ENCODE results near the gene MRPS18A. TPM values are rescaled to one million over a fixed set of nuclear protein-coding genes. Genes with fewer than 3 reads are reported as not detected.

The MRPS18A gene
- total and polyA plus RNA-seq, 9 of the 15 experiments (the other 6 are each of a cell fraction or from before 2014, with no cell fraction given) = 87.5 to 243 (median 125) TPM

DNA sequence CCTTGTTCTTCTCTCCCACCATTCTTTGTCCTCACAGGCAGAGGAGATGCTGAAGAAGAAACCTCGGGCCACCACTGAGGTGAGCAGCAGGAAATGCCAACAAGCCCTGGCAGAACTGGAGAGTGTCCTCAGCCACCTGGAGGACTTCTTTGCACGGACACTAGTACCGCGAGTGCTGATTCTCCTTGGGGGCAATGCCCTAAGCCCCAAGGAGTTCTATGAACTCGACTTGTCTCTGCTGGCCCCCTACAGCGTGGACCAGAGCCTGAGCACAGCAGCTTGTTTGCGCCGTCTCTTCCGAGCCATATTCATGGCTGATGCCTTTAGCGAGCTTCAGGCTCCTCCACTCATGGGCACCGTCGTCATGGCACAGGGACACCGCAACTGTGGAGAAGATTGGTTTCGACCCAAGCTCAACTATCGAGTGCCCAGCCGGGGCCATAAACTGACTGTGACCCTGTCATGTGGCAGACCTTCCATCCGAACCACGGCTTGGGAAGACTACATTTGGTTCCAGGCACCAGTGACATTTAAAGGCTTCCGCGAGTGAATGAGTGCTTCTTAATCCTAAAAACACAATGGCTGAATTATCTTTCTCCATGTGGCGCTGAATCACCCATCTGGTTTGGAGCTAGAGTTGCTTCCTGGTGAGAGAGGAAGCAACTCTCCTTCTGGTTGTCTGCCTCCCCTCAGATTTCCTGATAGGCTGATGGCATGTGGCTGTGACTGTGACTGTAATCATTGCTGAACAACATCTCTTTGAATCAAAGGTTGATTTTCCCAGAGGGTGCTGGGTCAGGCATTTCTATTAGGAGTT lies 47.4 kb downstream of the MRPS18A start (continued):
- TF ChIP-seq TFAM (CRISPR knock-in tag; conservative IDR thresholded peaks at IDR 0.05) = no peak
- TF ChIP-seq CTBP1 (IDR thresholded peaks at IDR 0.05; ENCODE audit: borderline replicate concordance) = peak; percentile 27; the same call in 1 of the 2 replicates
- TF ChIP-seq, protein P1, sequence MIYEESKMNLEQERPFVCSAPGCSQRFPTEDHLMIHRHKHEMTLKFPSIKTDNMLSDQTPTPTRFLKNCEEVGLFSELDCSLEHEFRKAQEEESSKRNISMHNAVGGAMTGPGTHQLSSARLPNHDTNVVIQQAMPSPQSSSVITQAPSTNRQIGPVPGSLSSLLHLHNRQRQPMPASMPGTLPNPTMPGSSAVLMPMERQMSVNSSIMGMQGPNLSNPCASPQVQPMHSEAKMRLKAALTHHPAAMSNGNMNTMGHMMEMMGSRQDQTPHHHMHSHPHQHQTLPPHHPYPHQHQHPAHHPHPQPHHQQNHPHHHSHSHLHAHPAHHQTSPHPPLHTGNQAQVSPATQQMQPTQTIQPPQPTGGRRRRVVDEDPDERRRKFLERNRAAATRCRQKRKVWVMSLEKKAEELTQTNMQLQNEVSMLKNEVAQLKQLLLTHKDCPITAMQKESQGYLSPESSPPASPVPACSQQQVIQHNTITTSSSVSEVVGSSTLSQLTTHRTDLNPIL (CRISPR knock-in tag; IDR thresholded peaks at IDR 0.05) = no peak
- TF ChIP-seq RNF2 (IDR thresholded peaks at IDR 0.05) = peak; percentile 57; the same call in 1 of the 2 replicates
- TF ChIP-seq, protein P2, sequence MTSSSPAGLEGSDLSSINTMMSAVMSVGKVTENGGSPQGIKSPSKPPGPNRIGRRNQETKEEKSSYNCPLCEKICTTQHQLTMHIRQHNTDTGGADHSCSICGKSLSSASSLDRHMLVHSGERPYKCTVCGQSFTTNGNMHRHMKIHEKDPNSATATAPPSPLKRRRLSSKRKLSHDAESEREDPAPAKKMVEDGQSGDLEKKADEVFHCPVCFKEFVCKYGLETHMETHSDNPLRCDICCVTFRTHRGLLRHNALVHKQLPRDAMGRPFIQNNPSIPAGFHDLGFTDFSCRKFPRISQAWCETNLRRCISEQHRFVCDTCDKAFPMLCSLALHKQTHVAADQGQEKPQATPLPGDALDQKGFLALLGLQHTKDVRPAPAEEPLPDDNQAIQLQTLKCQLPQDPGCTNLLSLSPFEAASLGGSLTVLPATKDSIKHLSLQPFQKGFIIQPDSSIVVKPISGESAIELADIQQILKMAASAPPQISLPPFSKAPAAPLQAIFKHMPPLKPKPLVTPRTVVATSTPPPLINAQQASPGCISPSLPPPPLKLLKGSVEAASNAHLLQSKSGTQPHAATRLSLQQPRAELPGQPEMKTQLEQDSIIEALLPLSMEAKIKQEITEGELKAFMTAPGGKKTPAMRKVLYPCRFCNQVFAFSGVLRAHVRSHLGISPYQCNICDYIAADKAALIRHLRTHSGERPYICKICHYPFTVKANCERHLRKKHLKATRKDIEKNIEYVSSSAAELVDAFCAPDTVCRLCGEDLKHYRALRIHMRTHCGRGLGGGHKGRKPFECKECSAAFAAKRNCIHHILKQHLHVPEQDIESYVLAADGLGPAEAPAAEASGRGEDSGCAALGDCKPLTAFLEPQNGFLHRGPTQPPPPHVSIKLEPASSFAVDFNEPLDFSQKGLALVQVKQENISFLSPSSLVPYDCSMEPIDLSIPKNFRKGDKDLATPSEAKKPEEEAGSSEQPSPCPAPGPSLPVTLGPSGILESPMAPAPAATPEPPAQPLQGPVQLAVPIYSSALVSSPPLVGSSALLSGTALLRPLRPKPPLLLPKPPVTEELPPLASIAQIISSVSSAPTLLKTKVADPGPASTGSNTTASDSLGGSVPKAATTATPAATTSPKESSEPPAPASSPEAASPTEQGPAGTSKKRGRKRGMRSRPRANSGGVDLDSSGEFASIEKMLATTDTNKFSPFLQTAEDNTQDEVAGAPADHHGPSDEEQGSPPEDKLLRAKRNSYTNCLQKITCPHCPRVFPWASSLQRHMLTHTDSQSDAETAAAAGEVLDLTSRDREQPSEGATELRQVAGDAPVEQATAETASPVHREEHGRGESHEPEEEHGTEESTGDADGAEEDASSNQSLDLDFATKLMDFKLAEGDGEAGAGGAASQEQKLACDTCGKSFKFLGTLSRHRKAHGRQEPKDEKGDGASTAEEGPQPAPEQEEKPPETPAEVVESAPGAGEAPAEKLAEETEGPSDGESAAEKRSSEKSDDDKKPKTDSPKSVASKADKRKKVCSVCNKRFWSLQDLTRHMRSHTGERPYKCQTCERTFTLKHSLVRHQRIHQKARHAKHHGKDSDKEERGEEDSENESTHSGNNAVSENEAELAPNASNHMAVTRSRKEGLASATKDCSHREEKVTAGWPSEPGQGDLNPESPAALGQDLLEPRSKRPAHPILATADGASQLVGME (CRISPR knock-in tag; IDR thresholded peaks at IDR 0.05) = no peak
- TF ChIP-seq, protein P3, sequence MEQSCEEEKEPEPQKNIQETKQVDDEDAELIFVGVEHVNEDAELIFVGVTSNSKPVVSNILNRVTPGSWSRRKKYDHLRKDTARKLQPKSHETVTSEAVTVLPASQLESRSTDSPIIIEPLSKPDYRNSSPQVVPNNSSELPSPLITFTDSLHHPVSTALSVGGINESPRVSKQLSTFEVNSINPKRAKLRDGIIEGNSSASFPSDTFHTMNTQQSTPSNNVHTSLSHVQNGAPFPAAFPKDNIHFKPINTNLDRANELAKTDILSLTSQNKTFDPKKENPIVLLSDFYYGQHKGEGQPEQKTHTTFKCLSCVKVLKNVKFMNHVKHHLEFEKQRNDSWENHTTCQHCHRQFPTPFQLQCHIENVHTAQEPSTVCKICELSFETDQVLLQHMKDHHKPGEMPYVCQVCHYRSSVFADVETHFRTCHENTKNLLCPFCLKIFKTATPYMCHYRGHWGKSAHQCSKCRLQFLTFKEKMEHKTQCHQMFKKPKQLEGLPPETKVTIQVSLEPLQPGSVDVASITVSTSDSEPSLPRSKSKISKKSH (CRISPR knock-in tag; IDR thresholded peaks at IDR 0.05) = no peak
- no peak for TF ChIP-seq IRF2 (CRISPR knock-in tag; IDR thresholded peaks at IDR 0.05)
- TF ChIP-seq RBBP5 (IDR thresholded peaks at IDR 0.05; ENCODE audit: borderline replicate concordance, insufficient read depth, low read length, poor library complexity, severe bottlenecking) = peak; percentile 67
- TF ChIP-seq ZNF354B (CRISPR knock-in tag; IDR thresholded peaks at IDR 0.05) = no peak
- 0 out of 2 replicates have a peak, but pooled peaks have one; percentile 52 for TF ChIP-seq GABPB1 (CRISPR knock-in tag; IDR thresholded peaks at IDR 0.05)
- TF ChIP-seq, protein P4, sequence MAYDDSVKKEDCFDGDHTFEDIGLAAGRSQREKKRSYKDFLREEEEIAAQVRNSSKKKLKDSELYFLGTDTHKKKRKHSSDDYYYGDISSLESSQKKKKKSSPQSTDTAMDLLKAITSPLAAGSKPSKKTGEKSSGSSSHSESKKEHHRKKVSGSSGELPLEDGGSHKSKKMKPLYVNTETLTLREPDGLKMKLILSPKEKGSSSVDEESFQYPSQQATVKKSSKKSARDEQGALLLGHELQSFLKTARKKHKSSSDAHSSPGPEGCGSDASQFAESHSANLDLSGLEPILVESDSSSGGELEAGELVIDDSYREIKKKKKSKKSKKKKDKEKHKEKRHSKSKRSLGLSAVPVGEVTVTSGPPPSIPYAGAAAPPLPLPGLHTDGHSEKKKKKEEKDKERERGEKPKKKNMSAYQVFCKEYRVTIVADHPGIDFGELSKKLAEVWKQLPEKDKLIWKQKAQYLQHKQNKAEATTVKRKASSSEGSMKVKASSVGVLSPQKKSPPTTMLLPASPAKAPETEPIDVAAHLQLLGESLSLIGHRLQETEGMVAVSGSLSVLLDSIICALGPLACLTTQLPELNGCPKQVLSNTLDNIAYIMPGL (CRISPR knock-in tag; IDR thresholded peaks at IDR 0.05) = no peak
- TF ChIP-seq, protein P5, sequence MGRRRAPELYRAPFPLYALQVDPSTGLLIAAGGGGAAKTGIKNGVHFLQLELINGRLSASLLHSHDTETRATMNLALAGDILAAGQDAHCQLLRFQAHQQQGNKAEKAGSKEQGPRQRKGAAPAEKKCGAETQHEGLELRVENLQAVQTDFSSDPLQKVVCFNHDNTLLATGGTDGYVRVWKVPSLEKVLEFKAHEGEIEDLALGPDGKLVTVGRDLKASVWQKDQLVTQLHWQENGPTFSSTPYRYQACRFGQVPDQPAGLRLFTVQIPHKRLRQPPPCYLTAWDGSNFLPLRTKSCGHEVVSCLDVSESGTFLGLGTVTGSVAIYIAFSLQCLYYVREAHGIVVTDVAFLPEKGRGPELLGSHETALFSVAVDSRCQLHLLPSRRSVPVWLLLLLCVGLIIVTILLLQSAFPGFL (CRISPR knock-in tag; IDR thresholded peaks at IDR 0.05) = no peak
- TF ChIP-seq, protein P6, sequence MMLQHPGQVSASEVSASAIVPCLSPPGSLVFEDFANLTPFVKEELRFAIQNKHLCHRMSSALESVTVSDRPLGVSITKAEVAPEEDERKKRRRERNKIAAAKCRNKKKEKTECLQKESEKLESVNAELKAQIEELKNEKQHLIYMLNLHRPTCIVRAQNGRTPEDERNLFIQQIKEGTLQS (IDR thresholded peaks at IDR 0.05) = peak; percentile 55
- TF ChIP-seq, protein P6 (CRISPR knock-in tag; conservative IDR thresholded peaks at IDR 0.05) = no peak
